ENCODE data around the gene ITGAE.

ITGAE gene

DNA sequence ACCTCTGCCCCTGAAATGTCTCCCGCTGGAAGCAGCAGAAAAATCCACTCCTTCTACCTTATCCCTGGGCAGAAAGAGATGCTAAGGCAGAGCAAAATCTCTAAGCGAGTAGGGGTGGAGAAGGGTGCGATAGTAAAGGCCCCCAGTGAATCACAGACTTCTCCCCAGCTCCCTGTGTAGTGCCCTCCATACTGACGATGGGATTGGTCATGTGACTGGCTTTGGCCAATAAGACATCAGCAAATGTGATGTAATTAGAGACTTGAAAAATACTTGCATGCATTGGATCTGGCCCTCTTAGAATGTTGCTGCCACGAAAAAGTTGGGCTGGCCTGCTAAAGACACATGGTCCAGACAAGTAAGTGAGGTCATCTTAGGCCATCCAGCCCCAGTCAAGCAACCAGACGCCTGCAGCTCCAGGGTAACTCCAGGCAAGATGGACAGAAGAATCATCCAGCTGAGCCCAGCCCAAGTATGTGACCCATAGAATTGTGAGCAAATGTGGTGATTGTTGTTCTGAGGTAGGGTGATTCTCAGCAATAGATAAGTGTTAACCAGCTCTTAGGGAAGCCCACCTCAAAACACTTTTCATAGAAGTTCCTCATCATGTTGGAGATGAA, 41.3 kb downstream of the ITGAE start:
- Histone ChIP-seq H3K4me1 (ENCODE audit: control insufficient read depth, insufficient read depth, low read length, poor library complexity, severe bottlenecking) (no peaks in the 10 kb centered on the region), H3K36me3 (ENCODE audit: control insufficient read depth, insufficient read depth, low read length) (no peaks in the 10 kb centered on the region), H3K27ac (ENCODE audit: low read depth, low read length, severe bottlenecking) (no peak overlapping the region), H3K9me3 (ENCODE audit: control insufficient read depth, low read length) (peaks cover 3% of the 10 kb centered on the region), H3K4me3 (ENCODE audit: extremely low read depth, insufficient read depth, low read length, poor library complexity, severe bottlenecking) (no peak overlapping the region)
- WGBS, 2 experiments (ENCODE audit: insufficient coverage in 2 of 2) = 70 to 96% methylated on average over 4 to 5 of the region's 6 CpGs

DNA sequence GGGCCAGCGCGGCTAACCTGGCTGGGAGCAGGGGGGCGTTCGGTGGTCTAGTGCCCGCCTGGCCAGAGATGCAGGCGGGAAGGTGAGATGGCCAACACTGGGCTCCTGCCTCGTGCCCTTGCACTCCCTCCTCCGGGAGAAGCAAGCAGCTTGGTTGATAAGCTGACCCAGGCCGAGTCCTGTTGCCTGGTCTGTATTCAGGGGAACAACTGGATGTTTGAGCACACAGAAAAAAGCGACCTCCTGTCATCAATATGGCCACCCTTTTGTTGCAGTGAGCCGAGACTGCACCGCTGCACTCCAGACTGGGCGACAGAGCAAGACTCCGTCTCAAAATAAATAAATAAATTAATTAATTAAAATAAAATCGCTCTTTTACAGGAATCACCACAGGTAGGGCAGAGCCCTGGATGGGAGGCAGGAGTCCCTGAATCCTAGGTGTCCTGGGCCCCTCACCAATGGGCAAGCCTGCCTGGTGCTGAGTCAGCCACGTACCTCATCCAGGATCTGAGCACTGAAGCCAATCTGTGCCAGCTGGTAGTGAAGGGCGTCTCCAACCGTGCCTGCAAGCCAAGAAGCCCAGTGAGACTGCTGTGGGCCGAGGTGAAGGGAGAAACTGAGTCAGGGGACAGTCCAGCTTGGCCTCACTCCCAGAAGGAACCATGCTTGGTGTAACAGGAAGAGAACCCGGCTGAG, 45.5 kb downstream of the ITGAE start:
- Histone ChIP-seq H3K4me1 (ENCODE audit: control insufficient read depth, insufficient read depth, low read length, poor library complexity, severe bottlenecking) (no peaks in the 10 kb centered on the region), H3K36me3 (ENCODE audit: control insufficient read depth, insufficient read depth, low read length) (no peaks in the 10 kb centered on the region), H3K9me3 (ENCODE audit: control insufficient read depth, low read length) (peaks cover 3% of the 10 kb centered on the region), H3K27ac (ENCODE audit: low read depth, low read length, severe bottlenecking) (no peak overlapping the region), H3K4me3 (ENCODE audit: extremely low read depth, insufficient read depth, low read length, poor library complexity, severe bottlenecking) (peak overlapping the region; percentile 5)
- WGBS, 2 experiments (ENCODE audit: insufficient coverage in 2 of 2) = 52 to 57% methylated on average over 14 to 15 of the region's 20 CpGs

DNA sequence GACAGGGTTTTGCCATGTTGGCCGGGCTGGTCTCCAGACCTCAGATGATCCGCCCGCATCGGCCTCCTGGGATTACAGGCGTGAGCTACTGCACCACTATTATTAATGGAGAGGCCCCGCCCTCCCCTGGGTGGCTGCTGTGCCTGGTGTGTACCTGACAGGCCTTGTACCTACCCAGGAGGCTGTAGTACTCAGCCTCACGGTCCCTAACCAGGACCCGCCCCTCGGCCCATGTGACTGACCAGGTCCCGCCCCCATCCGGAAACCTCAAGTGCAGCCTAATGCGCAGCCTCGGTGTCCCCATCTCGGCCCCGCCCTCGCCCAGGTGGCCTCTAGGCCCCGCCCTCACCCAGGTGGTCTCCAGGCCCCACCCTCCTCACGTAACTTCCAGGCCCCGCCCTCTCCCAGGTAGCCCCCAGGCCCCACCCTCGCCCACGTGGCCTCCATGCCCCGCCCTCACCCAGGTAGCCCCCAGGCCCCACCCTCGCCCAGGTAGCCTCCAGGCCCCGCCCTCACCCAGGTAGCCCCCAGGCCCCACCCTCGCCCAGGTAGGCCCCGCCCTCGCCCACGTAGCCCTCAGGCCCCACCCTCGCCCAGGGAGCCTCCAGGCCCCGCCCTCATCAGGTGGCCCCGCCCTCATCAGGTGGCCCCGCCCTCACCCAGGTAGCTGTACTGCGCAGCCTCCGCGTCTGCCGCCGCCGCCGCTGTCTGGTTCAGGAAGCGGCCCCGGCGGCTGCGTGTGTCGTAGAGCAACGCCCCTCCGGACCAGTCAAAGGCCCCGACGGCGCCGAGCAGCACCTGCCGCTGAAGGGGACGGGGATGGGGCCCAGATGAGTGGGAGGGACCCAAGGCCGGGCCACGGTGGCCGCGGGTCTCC, 46.3 kb downstream of the ITGAE start:
- peak overlapping the region; percentile 5 for H3K4me3 ChIP-seq (ENCODE audit: extremely low read depth, insufficient read depth, low read length, poor library complexity, severe bottlenecking)
- no peaks in the 10 kb centered on the region for H3K36me3 ChIP-seq (ENCODE audit: control insufficient read depth, insufficient read depth, low read length)
- no peaks in the 10 kb centered on the region for H3K4me1 ChIP-seq (ENCODE audit: control insufficient read depth, insufficient read depth, low read length, poor library complexity, severe bottlenecking)
- 24 to 37% methylated on average over 29 to 33 of the region's 56 CpGs for WGBS, 2 experiments (ENCODE audit: insufficient coverage in 2 of 2)
- H3K27ac ChIP-seq (ENCODE audit: low read depth, low read length, severe bottlenecking) = no peak overlapping the region
- peaks cover 3% of the 10 kb centered on the region for H3K9me3 ChIP-seq (ENCODE audit: control insufficient read depth, low read length)

DNA sequence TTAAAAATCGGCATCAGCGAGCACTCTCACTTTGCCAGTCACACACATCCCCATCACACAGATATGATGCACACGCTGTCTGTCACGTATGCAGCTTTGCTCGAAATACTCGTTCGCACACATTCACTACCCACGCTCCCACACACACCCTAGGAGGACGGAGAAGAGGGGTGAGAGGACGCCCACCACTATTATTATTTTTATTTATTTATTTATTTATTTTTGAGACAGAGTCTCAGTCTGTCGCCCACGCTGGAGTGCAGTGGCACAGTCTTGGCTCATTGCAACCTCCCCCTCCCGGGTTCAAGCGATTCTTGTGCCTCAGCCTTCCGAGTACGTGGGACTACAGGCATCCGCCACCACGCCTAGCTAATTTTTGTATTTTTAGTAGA, 46.9 kb downstream of the ITGAE start:
- Histone ChIP-seq H3K9me3 (ENCODE audit: control insufficient read depth, low read length) (no peaks in the 10 kb centered on the region), H3K4me1 (ENCODE audit: control insufficient read depth, insufficient read depth, low read length, poor library complexity, severe bottlenecking) (no peaks in the 10 kb centered on the region), H3K36me3 (ENCODE audit: control insufficient read depth, insufficient read depth, low read length) (no peaks in the 10 kb centered on the region), H3K27ac (ENCODE audit: low read depth, low read length, severe bottlenecking) (no peak overlapping the region), H3K4me3 (ENCODE audit: extremely low read depth, insufficient read depth, low read length, poor library complexity, severe bottlenecking) (no peak overlapping the region)
- WGBS, 2 experiments (ENCODE audit: insufficient coverage in 2 of 2) = 92 to 93% methylated on average over 2 to 12 of the region's 18 CpGs

DNA sequence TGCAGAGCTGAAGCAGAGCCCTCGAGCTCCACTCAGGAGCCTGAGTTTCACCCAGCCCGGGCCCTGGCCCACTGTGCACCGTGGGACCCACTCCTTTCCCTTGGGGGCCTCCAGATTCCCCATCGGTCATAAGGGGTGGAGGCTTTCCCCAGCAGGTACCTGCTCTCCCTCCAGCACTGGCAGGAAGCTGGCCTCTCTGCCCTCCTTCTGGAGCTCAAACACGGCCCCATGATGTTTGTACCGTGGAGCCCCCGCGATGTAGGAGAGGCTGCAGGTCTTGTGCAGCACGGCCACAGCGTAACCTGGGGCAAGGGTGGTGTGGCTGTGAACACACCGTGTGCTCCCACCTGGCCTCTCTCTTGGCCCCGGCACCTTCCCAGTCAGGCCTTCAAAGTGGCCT, 47.4 kb downstream of the ITGAE start:
- WGBS, 2 experiments (ENCODE audit: insufficient coverage in 2 of 2) = 84 to 86% methylated on average over 11 of the region's 12 CpGs
- Histone ChIP-seq H3K4me3 (ENCODE audit: extremely low read depth, insufficient read depth, low read length, poor library complexity, severe bottlenecking) (no peak overlapping the region), H3K9me3 (ENCODE audit: control insufficient read depth, low read length) (no peaks in the 10 kb centered on the region), H3K4me1 (ENCODE audit: control insufficient read depth, insufficient read depth, low read length, poor library complexity, severe bottlenecking) (no peaks in the 10 kb centered on the region), H3K27ac (ENCODE audit: low read depth, low read length, severe bottlenecking) (no peak overlapping the region), H3K36me3 (ENCODE audit: control insufficient read depth, insufficient read depth, low read length) (no peaks in the 10 kb centered on the region)

DNA sequence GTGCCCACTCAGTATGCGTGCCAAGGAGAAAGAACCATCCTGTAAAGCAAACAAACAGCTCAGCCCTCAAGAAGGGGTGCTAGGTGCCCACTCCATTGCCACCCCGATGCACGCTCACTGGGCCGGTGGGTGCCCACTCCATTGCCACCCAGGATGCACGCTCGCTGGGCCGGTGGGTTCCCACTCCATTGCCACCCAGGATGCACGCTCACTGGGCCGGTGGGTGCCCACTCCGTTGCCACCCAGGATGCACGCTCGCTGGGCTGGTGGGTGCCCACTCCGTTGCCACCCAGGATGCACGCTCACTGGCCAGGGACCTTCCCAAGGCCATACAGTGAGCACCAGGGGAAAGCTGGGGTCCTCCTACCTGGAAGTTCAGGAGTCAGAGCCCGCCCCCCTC, 49.2 kb downstream of the ITGAE start:
- 95 to 97% methylated on average over 14 to 15 of the region's 15 CpGs for WGBS, 2 experiments (ENCODE audit: insufficient coverage in 2 of 2)

DNA sequence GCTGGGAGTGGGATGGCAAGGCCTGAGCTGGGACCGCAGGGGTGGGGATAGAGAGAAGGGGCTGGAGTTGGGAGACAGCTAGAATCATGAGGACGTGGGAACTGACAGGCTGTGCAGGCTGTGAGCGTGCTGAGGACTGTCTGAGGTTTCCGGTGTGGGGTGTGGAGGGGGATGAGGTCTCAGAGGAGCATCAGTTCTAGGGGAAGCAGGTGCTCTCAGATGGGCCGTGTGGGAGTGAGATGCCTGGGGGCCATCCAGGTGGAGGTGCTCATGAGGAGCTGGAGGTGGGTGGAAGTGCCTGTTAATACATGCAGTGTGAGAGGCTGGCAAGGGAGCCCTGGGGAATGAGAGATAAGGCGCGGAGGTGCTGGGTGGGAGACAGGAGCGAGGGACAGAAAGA, 50.1 kb downstream of the ITGAE start:
- Histone ChIP-seq H3K4me1 (ENCODE audit: control insufficient read depth, insufficient read depth, low read length, poor library complexity, severe bottlenecking) (no peaks in the 10 kb centered on the region), H3K9me3 (ENCODE audit: control insufficient read depth, low read length) (no peaks in the 10 kb centered on the region), H3K27ac (ENCODE audit: low read depth, low read length, severe bottlenecking) (no peak overlapping the region), H3K4me3 (ENCODE audit: extremely low read depth, insufficient read depth, low read length, poor library complexity, severe bottlenecking) (no peak overlapping the region), H3K36me3 (ENCODE audit: control insufficient read depth, insufficient read depth, low read length) (no peaks in the 10 kb centered on the region)
- 89 to 93% methylated on average over 8 of the region's 8 CpGs for WGBS, 2 experiments (ENCODE audit: insufficient coverage in 2 of 2)

More for the DNA sequence above, 49.2 kb downstream of the ITGAE start:
- no peak overlapping the region for H3K27ac ChIP-seq (ENCODE audit: low read depth, low read length, severe bottlenecking)
- no peak overlapping the region for H3K4me3 ChIP-seq (ENCODE audit: extremely low read depth, insufficient read depth, low read length, poor library complexity, severe bottlenecking)
- H3K9me3 ChIP-seq (ENCODE audit: control insufficient read depth, low read length) = no peaks in the 10 kb centered on the region
- H3K4me1 ChIP-seq (ENCODE audit: control insufficient read depth, insufficient read depth, low read length, poor library complexity, severe bottlenecking) = no peaks in the 10 kb centered on the region
- no peaks in the 10 kb centered on the region for H3K36me3 ChIP-seq (ENCODE audit: control insufficient read depth, insufficient read depth, low read length)

DNA sequence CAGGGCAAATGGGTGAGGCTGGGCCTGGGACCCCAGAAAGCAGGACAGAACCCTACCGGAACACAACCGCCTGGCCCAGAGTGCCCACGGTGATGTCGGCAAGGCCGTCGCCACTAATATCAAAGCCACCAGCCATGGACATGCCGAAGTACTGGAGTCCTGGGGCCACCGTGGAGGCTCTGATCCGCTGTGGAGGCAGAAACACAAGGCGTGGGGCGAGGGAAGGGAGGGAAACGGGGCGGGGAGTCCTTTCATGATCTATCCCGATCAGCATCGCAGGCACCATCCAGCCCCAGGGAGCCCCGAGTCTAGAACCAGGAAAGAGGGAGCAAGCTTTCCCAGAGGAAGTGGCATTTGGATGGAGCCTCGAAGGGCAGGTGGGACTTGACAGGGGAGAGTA, 50.7 kb downstream of the ITGAE start:
- Histone ChIP-seq H3K9me3 (ENCODE audit: control insufficient read depth, low read length) (no peaks in the 10 kb centered on the region), H3K27ac (ENCODE audit: low read depth, low read length, severe bottlenecking) (no peak overlapping the region), H3K4me3 (ENCODE audit: extremely low read depth, insufficient read depth, low read length, poor library complexity, severe bottlenecking) (no peak overlapping the region), H3K36me3 (ENCODE audit: control insufficient read depth, insufficient read depth, low read length) (no peaks in the 10 kb centered on the region), H3K4me1 (ENCODE audit: control insufficient read depth, insufficient read depth, low read length, poor library complexity, severe bottlenecking) (no peaks in the 10 kb centered on the region)
- WGBS, 2 experiments (ENCODE audit: insufficient coverage in 2 of 2) = 93 to 96% methylated on average over 16 to 17 of the region's 17 CpGs

DNA sequence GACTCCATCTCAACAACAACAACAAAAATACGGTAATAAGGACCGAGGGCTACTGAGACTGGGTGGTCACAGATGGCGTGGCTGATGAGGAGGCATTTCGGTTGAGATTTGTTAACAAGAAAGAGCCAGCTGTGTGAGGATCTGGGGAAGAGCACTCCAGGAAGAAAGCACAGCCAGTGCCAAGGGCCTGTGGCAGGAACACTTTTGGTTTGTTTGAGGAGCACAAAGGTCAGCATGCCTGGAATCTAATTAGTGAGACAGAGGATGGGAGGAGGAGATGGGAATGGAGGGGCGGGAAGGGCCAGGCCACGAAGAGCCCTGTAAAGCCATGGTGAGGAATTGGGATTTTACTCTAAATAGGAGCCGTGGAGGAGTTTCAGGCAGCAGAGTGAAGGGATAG, 52.4 kb downstream of the ITGAE start:
- H3K27ac ChIP-seq (ENCODE audit: low read depth, low read length, severe bottlenecking) = no peak overlapping the region
- no peaks in the 10 kb centered on the region for H3K36me3 ChIP-seq (ENCODE audit: control insufficient read depth, insufficient read depth, low read length)
- no peaks in the 10 kb centered on the region for H3K4me1 ChIP-seq (ENCODE audit: control insufficient read depth, insufficient read depth, low read length, poor library complexity, severe bottlenecking)
- no peaks in the 10 kb centered on the region for H3K9me3 ChIP-seq (ENCODE audit: control insufficient read depth, low read length)
- no peak overlapping the region for H3K4me3 ChIP-seq (ENCODE audit: extremely low read depth, insufficient read depth, low read length, poor library complexity, severe bottlenecking)
- 76 to 90% methylated on average over 7 of the region's 7 CpGs for WGBS, 2 experiments (ENCODE audit: insufficient coverage in 2 of 2)

DNA sequence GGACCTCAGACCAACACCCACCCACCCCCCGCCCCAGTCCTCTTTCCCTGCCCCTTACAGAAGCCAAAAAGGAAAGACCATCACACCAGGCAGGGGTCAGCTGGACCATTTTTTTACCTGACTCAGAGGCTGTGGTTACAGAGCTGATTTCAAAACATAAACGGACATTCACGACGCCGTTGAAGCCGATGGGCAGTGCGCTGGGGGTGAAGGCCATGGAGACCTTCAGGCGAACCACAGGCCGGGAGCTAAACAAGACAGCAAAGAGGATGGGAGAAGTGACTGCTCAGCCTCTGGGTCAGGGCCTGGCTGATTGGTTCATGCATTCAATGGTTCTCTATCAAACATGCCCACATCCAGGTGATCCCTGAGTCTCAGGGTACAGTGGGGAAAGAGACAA, 53.2 kb downstream of the ITGAE start:
- Histone ChIP-seq H3K4me1 (ENCODE audit: control insufficient read depth, insufficient read depth, low read length, poor library complexity, severe bottlenecking) (no peaks in the 10 kb centered on the region), H3K4me3 (ENCODE audit: extremely low read depth, insufficient read depth, low read length, poor library complexity, severe bottlenecking) (no peak overlapping the region), H3K9me3 (ENCODE audit: control insufficient read depth, low read length) (no peaks in the 10 kb centered on the region), H3K27ac (ENCODE audit: low read depth, low read length, severe bottlenecking) (no peak overlapping the region), H3K36me3 (ENCODE audit: control insufficient read depth, insufficient read depth, low read length) (no peaks in the 10 kb centered on the region)
- WGBS, 2 experiments (ENCODE audit: insufficient coverage in 2 of 2) = 96 to 98% methylated on average over 8 of the region's 9 CpGs
